ENCODE measurements around the gene TRIM60. TPM values are rescaled to one million over a fixed set of nuclear protein-coding genes. Genes with fewer than 3 reads are reported as not detected.

Gene TRIM60
- total and polyA plus RNA-seq, 5 donors from 2014 or later, result not detected

DNA sequence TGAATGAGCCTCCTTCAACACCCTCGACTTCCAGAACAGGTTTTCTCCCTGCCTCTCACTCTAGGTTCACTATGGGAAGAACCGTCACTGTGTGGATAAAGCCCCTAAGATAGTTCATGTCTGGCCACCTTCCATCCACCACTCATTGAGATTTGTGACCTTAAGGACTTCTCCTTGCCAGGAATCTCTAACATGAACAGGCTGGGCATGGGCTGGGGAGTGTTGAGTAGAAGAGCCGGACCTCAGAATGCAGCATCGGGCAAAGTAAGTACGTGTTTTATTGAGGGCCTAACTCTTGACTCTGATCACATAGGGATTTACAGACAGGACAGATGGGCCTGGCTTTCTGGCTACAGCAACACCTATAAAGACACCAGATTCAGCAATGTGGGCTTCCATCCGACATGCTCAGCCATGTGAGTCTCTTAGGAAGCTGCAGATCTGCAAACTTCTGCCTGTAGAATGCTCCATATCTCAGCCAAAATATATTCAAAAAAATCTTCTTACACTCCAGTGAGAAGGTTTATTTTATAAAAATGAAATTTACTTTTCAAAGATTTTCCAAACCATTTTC, 26.4 kb upstream of the TRIM60 start:
- no peak overlapping the region for H3K4me3 ChIP-seq (ENCODE audit: low read depth, low read length)
- H3K27me3 ChIP-seq (ENCODE audit: control insufficient read depth, insufficient read depth, low read length), result no peaks in the 10 kb centered on the region
- DNase-seq, result no peak
- no peak for ATAC-seq (ENCODE audit: low read depth in 2 of 2)
- Mint-ChIP-seq H3K4me3 (no peak overlapping the region), H3K9me3 (peaks cover 0 to 1% (median 0%) of the 10 kb centered on the region in 7 donors), H3K4me1 (peaks cover 0 to 4% (median 0%) of the 10 kb centered on the region in 4 donors), H3K36me3 (no peaks in the 10 kb centered on the region), H3K27ac (no peak overlapping the region), H3K27me3 (no peaks in the 10 kb centered on the region)
- no peaks in the 10 kb centered on the region for H3K36me3 ChIP-seq (ENCODE audit: control insufficient read depth, insufficient read depth, low read length)
- H3K27ac ChIP-seq (ENCODE audit: insufficient read depth, low read length, poor library complexity, severe bottlenecking), result no peak overlapping the region
- H3K4me1 ChIP-seq (ENCODE audit: control insufficient read depth, insufficient read depth, low read length, poor library complexity, severe bottlenecking), result no peaks in the 10 kb centered on the region
- H3K9me3 ChIP-seq (ENCODE audit: control insufficient read depth in 2 of 2, low read length in 2 of 2), result no peaks in the 10 kb centered on the region

DNA sequence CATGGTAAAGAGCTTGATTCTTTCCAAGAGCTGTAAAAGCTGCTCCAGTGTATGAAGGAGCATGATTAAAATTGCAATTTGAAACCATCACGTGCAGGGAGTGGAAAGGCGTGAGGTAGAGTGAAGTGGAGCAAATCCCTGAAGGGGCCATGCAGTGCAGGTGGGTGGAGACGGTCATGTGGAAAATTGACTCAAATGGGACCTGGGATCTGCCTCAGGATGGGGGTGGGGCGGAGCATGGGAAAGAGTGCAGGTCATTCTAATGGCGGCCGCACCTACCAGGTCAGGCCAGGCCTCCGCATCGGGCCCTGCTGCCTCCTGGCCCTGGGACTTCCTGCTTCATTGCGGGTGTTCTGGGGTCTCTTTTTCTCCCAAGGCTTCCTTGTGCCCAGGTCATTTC, 25.3 kb upstream of the TRIM60 start:
- peaks cover 0 to 1% (median 0%) of the 10 kb centered on the region in 7 donors for H3K9me3 Mint-ChIP-seq
- peaks cover 3% of the 10 kb centered on the region for H3K27me3 Mint-ChIP-seq
- no peaks in the 10 kb centered on the region for H3K4me1 ChIP-seq (ENCODE audit: control insufficient read depth, insufficient read depth, low read length, poor library complexity, severe bottlenecking)
- H3K4me3 Mint-ChIP-seq, result no peak overlapping the region
- no peak overlapping the region for H3K4me3 ChIP-seq (ENCODE audit: low read depth, low read length)
- no peaks in the 10 kb centered on the region for H3K36me3 Mint-ChIP-seq
- no peaks in the 10 kb centered on the region for H3K27me3 ChIP-seq (ENCODE audit: control insufficient read depth, insufficient read depth, low read length)
- no peaks in the 10 kb centered on the region for H3K9me3 ChIP-seq (ENCODE audit: control insufficient read depth in 2 of 2, low read length in 2 of 2)
- peaks cover 0 to 4% (median 0%) of the 10 kb centered on the region in 4 donors for H3K4me1 Mint-ChIP-seq
- DNase-seq (no peak), ATAC-seq (ENCODE audit: low read depth in 2 of 2) (no peak)
- H3K27ac Mint-ChIP-seq, result no peak overlapping the region
- no peaks in the 10 kb centered on the region for H3K36me3 ChIP-seq (ENCODE audit: control insufficient read depth, insufficient read depth, low read length)
- no peak overlapping the region for H3K27ac ChIP-seq (ENCODE audit: insufficient read depth, low read length, poor library complexity, severe bottlenecking)

DNA sequence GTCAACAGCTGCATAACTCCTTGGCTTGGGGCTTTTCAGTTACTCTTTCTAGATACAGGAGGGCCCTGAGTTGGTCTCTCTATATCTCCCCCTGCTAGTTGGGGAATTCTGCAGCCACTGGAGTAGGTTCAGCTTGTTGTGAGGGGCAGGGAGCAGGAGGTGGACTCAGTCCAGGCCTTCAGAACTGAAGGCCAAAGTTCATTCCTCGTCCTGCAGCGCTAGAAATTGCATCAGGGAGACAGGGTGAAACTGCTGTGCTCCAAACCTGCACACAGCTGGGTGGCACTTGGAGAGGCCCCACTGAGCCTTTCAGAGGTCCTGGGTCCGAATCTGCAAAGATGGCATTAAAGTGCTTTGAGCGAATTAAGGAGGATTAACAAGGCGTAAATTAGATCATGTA, 24.9 kb upstream of the TRIM60 start:
- no peaks in the 10 kb centered on the region for H3K9me3 ChIP-seq (ENCODE audit: control insufficient read depth in 2 of 2, low read length in 2 of 2)
- DNase-seq (no peak), ATAC-seq (ENCODE audit: low read depth in 2 of 2) (no peak)
- Mint-ChIP-seq H3K9me3 (peaks cover 0 to 1% (median 0%) of the 10 kb centered on the region in 7 donors), H3K4me1 (peaks cover 0 to 4% (median 0%) of the 10 kb centered on the region in 4 donors), H3K36me3 (no peaks in the 10 kb centered on the region), H3K4me3 (no peak overlapping the region), H3K27ac (no peak overlapping the region), H3K27me3 (peaks cover 4% of the 10 kb centered on the region)
- no peak overlapping the region for H3K4me3 ChIP-seq (ENCODE audit: low read depth, low read length)
- no peaks in the 10 kb centered on the region for H3K4me1 ChIP-seq (ENCODE audit: control insufficient read depth, insufficient read depth, low read length, poor library complexity, severe bottlenecking)
- H3K27ac ChIP-seq (ENCODE audit: insufficient read depth, low read length, poor library complexity, severe bottlenecking), result no peak overlapping the region
- no peaks in the 10 kb centered on the region for H3K27me3 ChIP-seq (ENCODE audit: control insufficient read depth, insufficient read depth, low read length)
- no peaks in the 10 kb centered on the region for H3K36me3 ChIP-seq (ENCODE audit: control insufficient read depth, insufficient read depth, low read length)

DNA sequence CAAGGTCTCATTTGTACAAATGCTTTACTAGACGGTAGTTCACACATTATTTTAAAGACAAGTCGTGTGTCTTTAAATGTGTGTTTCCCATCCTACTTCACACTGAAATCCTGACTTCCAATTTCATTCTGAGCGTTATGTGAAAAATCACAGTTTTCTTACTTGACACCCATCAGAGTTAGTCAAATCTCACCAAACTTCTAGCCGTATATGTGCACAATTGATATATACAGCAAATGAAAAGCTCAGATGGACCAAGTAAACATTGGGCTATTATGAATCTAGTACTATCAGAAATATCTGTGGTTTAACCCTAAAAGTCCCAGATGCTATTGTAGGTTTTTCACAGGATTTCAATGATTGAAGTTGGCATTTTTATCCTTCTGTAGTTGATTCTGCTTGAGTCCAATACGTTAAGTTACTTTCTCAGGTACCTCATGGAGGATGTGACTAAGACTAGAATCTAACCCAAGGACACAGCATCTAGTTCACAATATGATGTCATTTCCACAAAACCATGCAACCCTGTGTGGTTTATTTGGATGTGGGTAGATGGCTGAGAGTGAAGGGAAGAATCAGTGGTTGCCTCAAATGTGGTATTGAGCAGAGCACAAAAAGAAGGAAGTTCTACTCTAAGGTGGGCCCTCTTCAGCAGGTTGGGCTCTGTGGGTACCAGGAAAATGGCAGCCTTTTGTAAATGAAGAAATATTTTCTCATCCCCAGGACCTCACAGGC, 22.1 kb upstream of the TRIM60 start:
- H3K9me3 ChIP-seq (ENCODE audit: control insufficient read depth in 2 of 2, low read length in 2 of 2), result no peaks in the 10 kb centered on the region
- no peaks in the 10 kb centered on the region for H3K36me3 ChIP-seq (ENCODE audit: control insufficient read depth, insufficient read depth, low read length)
- no peak overlapping the region for H3K4me3 ChIP-seq (ENCODE audit: low read depth, low read length)
- no peak for ATAC-seq (ENCODE audit: low read depth in 2 of 2)
- no peaks in the 10 kb centered on the region for H3K4me1 ChIP-seq (ENCODE audit: control insufficient read depth, insufficient read depth, low read length, poor library complexity, severe bottlenecking)
- Mint-ChIP-seq H3K4me1 (peaks cover 0 to 4% (median 0%) of the 10 kb centered on the region in 4 donors), H3K36me3 (no peaks in the 10 kb centered on the region), H3K27me3 (peaks cover 4% of the 10 kb centered on the region), H3K27ac (no peak overlapping the region), H3K4me3 (no peak overlapping the region), H3K9me3 (peaks cover 0 to 1% (median 0%) of the 10 kb centered on the region in 7 donors)
- no peaks in the 10 kb centered on the region for H3K27me3 ChIP-seq (ENCODE audit: control insufficient read depth, insufficient read depth, low read length)
- H3K27ac ChIP-seq (ENCODE audit: insufficient read depth, low read length, poor library complexity, severe bottlenecking), result no peak overlapping the region
- DNase-seq, result no peak

DNA sequence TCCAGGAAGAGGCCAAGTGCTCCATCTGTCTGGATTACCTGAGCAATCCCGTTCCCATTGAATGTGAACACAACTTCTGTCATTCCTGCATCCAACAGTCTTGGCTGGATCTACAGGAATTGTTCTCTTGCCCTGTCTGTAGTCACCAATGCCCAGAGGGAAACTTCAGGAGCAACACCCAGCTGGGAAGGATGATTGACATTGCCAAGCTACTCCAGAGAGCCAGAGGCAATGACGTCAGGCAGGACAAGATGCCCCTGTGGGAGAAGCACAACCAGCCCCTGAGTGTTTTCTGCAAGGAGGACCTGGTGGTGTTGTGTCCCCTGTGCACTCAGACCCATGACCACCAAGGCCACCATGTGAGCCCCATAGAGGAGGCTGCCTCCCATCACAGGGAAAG, 21.3 kb upstream of the TRIM60 start:
- Histone ChIP-seq H3K36me3 (ENCODE audit: control insufficient read depth, insufficient read depth, low read length) (no peaks in the 10 kb centered on the region), H3K27me3 (ENCODE audit: control insufficient read depth, insufficient read depth, low read length) (no peaks in the 10 kb centered on the region), H3K27ac (ENCODE audit: insufficient read depth, low read length, poor library complexity, severe bottlenecking) (no peak overlapping the region), H3K9me3 (ENCODE audit: control insufficient read depth in 2 of 2, low read length in 2 of 2) (no peaks in the 10 kb centered on the region), H3K4me3 (ENCODE audit: low read depth, low read length) (no peak overlapping the region), H3K4me1 (ENCODE audit: control insufficient read depth, insufficient read depth, low read length, poor library complexity, severe bottlenecking) (no peaks in the 10 kb centered on the region)
- no peak overlapping the region for H3K27ac Mint-ChIP-seq
- H3K9me3 Mint-ChIP-seq, result peaks cover 0 to 1% (median 0%) of the 10 kb centered on the region in 7 donors
- ATAC-seq (ENCODE audit: low read depth in 2 of 2) (no peak), DNase-seq (no peak)
- H3K4me3 Mint-ChIP-seq, result no peak overlapping the region
- H3K4me1 Mint-ChIP-seq, result peaks cover 0 to 4% (median 0%) of the 10 kb centered on the region in 4 donors
- peaks cover 4% of the 10 kb centered on the region for H3K27me3 Mint-ChIP-seq
- H3K36me3 Mint-ChIP-seq, result no peaks in the 10 kb centered on the region

DNA sequence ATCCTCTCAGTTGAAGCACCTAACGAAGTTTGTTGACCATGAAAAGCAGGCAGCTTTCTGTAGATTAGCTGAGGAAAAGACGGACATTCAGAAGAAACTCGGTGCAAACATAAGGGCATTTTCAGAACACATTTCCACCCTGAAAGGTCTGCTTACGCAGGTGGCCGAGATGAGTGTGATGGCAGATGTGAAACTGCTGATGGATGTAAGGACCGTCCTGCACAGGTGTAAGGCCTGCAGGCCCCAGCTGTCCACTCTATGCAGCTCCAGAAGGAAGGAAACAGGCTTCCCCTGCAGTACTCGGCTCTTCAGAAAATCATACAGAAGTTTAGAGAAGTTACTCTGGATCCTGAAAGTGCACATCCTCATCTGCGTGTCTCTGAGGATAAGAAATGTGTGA, 20.8 kb upstream of the TRIM60 start:
- DNase-seq, result no peak
- ATAC-seq (ENCODE audit: low read depth in 2 of 2), result no peak
- Mint-ChIP-seq H3K4me1 (peaks cover 0 to 3% (median 0%) of the 10 kb centered on the region in 4 donors), H3K4me3 (no peak overlapping the region), H3K27ac (no peak overlapping the region), H3K36me3 (no peaks in the 10 kb centered on the region), H3K9me3 (peaks cover 0 to 1% (median 0%) of the 10 kb centered on the region in 7 donors), H3K27me3 (peaks cover 4% of the 10 kb centered on the region)
- H3K4me1 ChIP-seq (ENCODE audit: control insufficient read depth, insufficient read depth, low read length, poor library complexity, severe bottlenecking), result no peaks in the 10 kb centered on the region
- no peak overlapping the region for H3K4me3 ChIP-seq (ENCODE audit: low read depth, low read length)
- no peaks in the 10 kb centered on the region for H3K9me3 ChIP-seq (ENCODE audit: control insufficient read depth in 2 of 2, low read length in 2 of 2)
- no peak overlapping the region for H3K27ac ChIP-seq (ENCODE audit: insufficient read depth, low read length, poor library complexity, severe bottlenecking)
- no peaks in the 10 kb centered on the region for H3K36me3 ChIP-seq (ENCODE audit: control insufficient read depth, insufficient read depth, low read length)
- H3K27me3 ChIP-seq (ENCODE audit: control insufficient read depth, insufficient read depth, low read length), result no peaks in the 10 kb centered on the region

DNA sequence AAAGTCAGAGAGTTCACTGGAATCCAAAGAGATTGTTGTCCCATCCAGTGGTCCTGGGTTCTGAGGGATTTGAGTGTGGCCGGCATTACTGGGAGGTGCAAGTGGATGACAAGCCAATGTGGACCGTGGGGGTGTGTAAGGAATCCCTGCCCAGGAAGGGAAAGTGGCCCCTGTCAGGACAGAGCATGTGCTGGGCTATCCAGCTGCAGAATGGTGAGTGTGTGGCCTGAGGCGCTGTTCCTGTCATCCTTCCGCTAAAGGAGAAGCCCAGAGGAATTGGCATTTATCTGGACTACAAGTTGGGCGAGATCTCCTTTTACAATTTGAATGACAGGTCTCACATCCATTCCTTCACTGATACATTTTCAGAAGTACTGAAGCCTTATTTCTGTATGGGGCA, 20.4 kb upstream of the TRIM60 start:
- Mint-ChIP-seq H3K27me3 (peaks cover 4% of the 10 kb centered on the region), H3K9me3 (no peaks in the 10 kb centered on the region), H3K4me1 (no peaks in the 10 kb centered on the region), H3K27ac (no peak overlapping the region), H3K4me3 (no peak overlapping the region), H3K36me3 (no peaks in the 10 kb centered on the region)
- DNase-seq, result no peak
- no peaks in the 10 kb centered on the region for H3K36me3 ChIP-seq (ENCODE audit: control insufficient read depth, insufficient read depth, low read length)
- H3K4me1 ChIP-seq (ENCODE audit: control insufficient read depth, insufficient read depth, low read length, poor library complexity, severe bottlenecking), result no peaks in the 10 kb centered on the region
- H3K27ac ChIP-seq (ENCODE audit: insufficient read depth, low read length, poor library complexity, severe bottlenecking), result no peak overlapping the region
- no peaks in the 10 kb centered on the region for H3K27me3 ChIP-seq (ENCODE audit: control insufficient read depth, insufficient read depth, low read length)
- no peak overlapping the region for H3K4me3 ChIP-seq (ENCODE audit: low read depth, low read length)
- ATAC-seq (ENCODE audit: low read depth in 2 of 2), result no peak
- H3K9me3 ChIP-seq (ENCODE audit: control insufficient read depth in 2 of 2, low read length in 2 of 2), result no peaks in the 10 kb centered on the region

DNA sequence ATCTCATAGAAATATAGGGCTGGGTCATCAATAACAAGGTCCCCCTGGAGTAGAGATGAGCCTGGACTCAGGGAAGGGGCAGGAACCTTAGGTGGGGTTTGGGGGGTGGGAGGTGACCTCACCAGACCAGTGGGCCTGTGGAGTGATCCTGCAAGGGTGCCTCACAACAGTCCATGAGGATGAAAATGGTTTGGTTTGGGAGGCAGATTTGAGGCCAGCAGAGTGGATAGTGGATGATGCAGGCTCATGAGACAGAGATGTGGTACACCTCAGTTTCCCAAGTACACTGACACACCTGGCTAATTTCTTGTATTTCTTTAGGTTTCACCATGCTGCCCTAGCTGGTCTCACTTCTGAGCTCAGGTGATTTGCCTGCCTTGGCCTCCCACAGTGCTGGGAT, 18.1 kb upstream of the TRIM60 start:
- Mint-ChIP-seq H3K27ac (no peak overlapping the region), H3K27me3 (peaks cover 4% of the 10 kb centered on the region), H3K4me1 (no peaks in the 10 kb centered on the region), H3K9me3 (peaks cover 0 to 2% (median 0%) of the 10 kb centered on the region in 7 donors), H3K36me3 (no peaks in the 10 kb centered on the region), H3K4me3 (no peak overlapping the region)
- Histone ChIP-seq H3K4me3 (ENCODE audit: low read depth, low read length) (no peak overlapping the region), H3K27ac (ENCODE audit: insufficient read depth, low read length, poor library complexity, severe bottlenecking) (no peak overlapping the region), H3K4me1 (ENCODE audit: control insufficient read depth, insufficient read depth, low read length, poor library complexity, severe bottlenecking) (no peaks in the 10 kb centered on the region), H3K36me3 (ENCODE audit: control insufficient read depth, insufficient read depth, low read length) (no peaks in the 10 kb centered on the region), H3K27me3 (ENCODE audit: control insufficient read depth, insufficient read depth, low read length) (no peaks in the 10 kb centered on the region), H3K9me3 (ENCODE audit: control insufficient read depth in 2 of 2, low read length in 2 of 2) (no peaks in the 10 kb centered on the region)
- DNase-seq (no peak), ATAC-seq (ENCODE audit: low read depth in 2 of 2) (no peak)
